HCT116 (cell line): ENCODE measurements around the gene PIK3R4. TPM values are rescaled to one million over a fixed set of nuclear protein-coding genes. Genes with fewer than 3 reads are reported as not detected.

Experiments
- ATAC-seq: fragments of 200-7000 bp; cut with Tn5 transposase; 2 replicates; pipeline ENCODE4 v1.9.1; 2020; ENCODE audit warnings: mild to moderate bottlenecking, moderate library complexity
- BruUV-seq: library from RNA; stranded (reverse); fragments of 400-500 nt; replicated peaks from 2 replicates; lab custom pipeline; 2021; lab: Mats Ljungman, UMichigan
- CTCF ChIA-PET: fragments of 300-600 bp; sonication (Branson Sonifier 250); formaldehyde crosslinking; loops from one replicate; lab custom pipeline; 2021; ENCODE audit warnings: antibody characterized with exemption; lab: Charles Lee
- POLR2A ChIA-PET: fragments of 300-600, 350-600 bp; sonication (Branson Sonifier 250); formaldehyde crosslinking; loops from one replicate; lab custom pipeline; 2021; ENCODE audit warnings: antibody characterized with exemption; lab: Charles Lee
- RAD21 ChIA-PET, 2 experiments: fragments of 300-600 bp; sonication (Branson Sonifier 250); formaldehyde crosslinking; loops; one replicate each; lab custom pipeline; 2023; ENCODE audit warnings: low total read pairs in 2 of 2; ENCODE audit not compliant: uncharacterized antibody in 2 of 2, unreplicated experiment in 2 of 2, low non-redundant PET in 1 of 2; lab: Charles Lee
- DNase-seq: peaks from one replicate; pipeline ENCODE4 v3.0.0-alpha.2; 2010; ENCODE audit warnings: low read depth, low spot score
- H2AFZ ChIP-seq: fragments of 200-600 bp; shearing (Covaris generic), sonication (generic); 2 replicates; pipeline ENCODE4 v1.6.1; 2017; ENCODE audit warnings: low read depth, mixed run types, mixed read lengths, antibody characterized with exemption, low read length; ENCODE audit not compliant: poor library complexity, severe bottlenecking
- H3K27ac ChIP-seq: 2 replicates; pipeline ENCODE4 v1.5.1; 2012; ENCODE audit warnings: low read depth, low read length
- H3K27me3 ChIP-seq: fragments of 200-600 bp; sonication (generic); 2 replicates; pipeline ENCODE4 v1.6.1; 2016; ENCODE audit warnings: mixed run types, low read length, mixed read lengths; ENCODE audit not compliant: insufficient read depth
- H3K36me3 ChIP-seq, 2 experiments: fragments of 200-500 bp in 1 of 2; fragments of 200-600 bp in 1 of 2; sonication (Bioruptor generic) in 1 of 2; sonication (generic) in 1 of 2; 2 replicates each; pipeline versions ENCODE4 v1.5.1 to v1.6.1; 2014 to 2016; ENCODE audit warnings: low read length in 2 of 2, inconsistent platforms in 1 of 2, mixed read lengths in 1 of 2, mixed run types in 1 of 2; ENCODE audit not compliant: insufficient read depth in 2 of 2, control insufficient read depth in 1 of 2
- H3K4me1 ChIP-seq, 2 experiments: fragments of 200-600 bp in 1 of 2; sonication (generic) in 1 of 2; 2 replicates each; pipeline versions ENCODE4 v1.5.1 to v1.6.1; 2012 to 2017; ENCODE audit warnings: low read length in 2 of 2, inconsistent platforms in 1 of 2, mild to moderate bottlenecking in 1 of 2, mixed read lengths in 1 of 2, mixed run types in 1 of 2, moderate library complexity in 1 of 2; ENCODE audit not compliant: insufficient read depth in 2 of 2, control insufficient read depth in 1 of 2
- H3K4me2 ChIP-seq: fragments of 200-600 bp; sonication (generic); 2 replicates; pipeline ENCODE4 v1.6.1; 2017; ENCODE audit warnings: mixed run types, low read length, mixed read lengths
- H3K4me3 ChIP-seq, 2 experiments: fragments of 200-600 bp in 1 of 2; sonication (generic) in 1 of 2; replicated peaks in 1 of 2; 2 replicates each; pipeline ENCODE4 v1.5.1; 2011 to 2016; ENCODE audit warnings: low read length in 2 of 2, control low read depth in 1 of 2, low read depth in 1 of 2, mild to moderate bottlenecking in 1 of 2, mixed read lengths in 1 of 2, mixed run types in 1 of 2
- H3K79me2 ChIP-seq: fragments of 200-600 bp; sonication (generic); 2 replicates; pipeline ENCODE4 v1.6.1; 2017; ENCODE audit warnings: mild to moderate bottlenecking, mixed run types, low read length, moderate library complexity, mixed read lengths; ENCODE audit not compliant: insufficient read depth
- H3K9ac ChIP-seq: fragments of 200-600 bp; sonication (generic); 2 replicates; pipeline ENCODE4 v1.6.1; 2016; ENCODE audit warnings: low read length, mixed read lengths
- H3K9me2 ChIP-seq: fragments of 200-600 bp; sonication (generic), shearing (Covaris generic); 2 replicates; pipeline ENCODE4 v1.6.1; 2017; ENCODE audit warnings: mixed run types, mild to moderate bottlenecking, moderate library complexity; ENCODE audit not compliant: insufficient read depth
- H3K9me3 ChIP-seq, 2 experiments: fragments of 200-500 bp in 1 of 2; fragments of 200-600 bp in 1 of 2; sonication (Bioruptor generic) in 1 of 2; sonication (generic) in 1 of 2; 2 replicates each; pipeline ENCODE4 v1.6.1; 2014 to 2017; ENCODE audit warnings: low read length in 2 of 2, mixed read lengths in 2 of 2, inconsistent platforms in 1 of 2, low read depth in 1 of 2, mild to moderate bottlenecking in 1 of 2, mixed run types in 1 of 2, moderate library complexity in 1 of 2; ENCODE audit not compliant: control insufficient read depth in 1 of 2, insufficient read depth in 1 of 2
- H4K20me1 ChIP-seq: fragments of 200-600 bp; sonication (generic), shearing (Covaris generic); 2 replicates; pipeline ENCODE4 v1.6.1; 2017; ENCODE audit warnings: mixed run types, mild to moderate bottlenecking, moderate library complexity; ENCODE audit not compliant: insufficient read depth
- ELF1 ChIP-seq: IDR thresholded peaks from 2 replicates; pipeline ENCODE4 v1.6.1; 2012; ENCODE audit warnings: low read depth, borderline replicate concordance
- EZH2phosphoT487 ChIP-seq: fragments of 200-600 bp; IDR thresholded peaks from 2 replicates; pipeline ENCODE4 v1.6.1; 2018; ENCODE audit warnings: antibody characterized with exemption, borderline replicate concordance
- FOSL1 ChIP-seq: IDR thresholded peaks from 2 replicates; pipeline ENCODE4 v1.6.1; 2012; ENCODE audit warnings: low read depth
- JUND ChIP-seq: IDR thresholded peaks from 2 replicates; pipeline ENCODE4 v1.6.1; 2012
- POLR2A ChIP-seq: IDR thresholded peaks from 2 replicates; pipeline ENCODE4 v1.7.0; 2011; ENCODE audit warnings: borderline replicate concordance; ENCODE audit not compliant: insufficient read depth, insufficient read length; ENCODE audit errors: extremely low read depth
- POLR2AphosphoS5 ChIP-seq: IDR thresholded peaks from 2 replicates; pipeline ENCODE4 v1.6.1; 2011; ENCODE audit warnings: mild to moderate bottlenecking, low read depth, low read length, moderate library complexity
- SP1 ChIP-seq: IDR thresholded peaks from 2 replicates; pipeline ENCODE4 v1.6.1; 2012; ENCODE audit warnings: low read depth
- SRF ChIP-seq: IDR thresholded peaks from 2 replicates; pipeline ENCODE4 v1.6.1; 2012; ENCODE audit warnings: low read depth
- TCF7L2 ChIP-seq: IDR thresholded peaks from 2 replicates; pipeline ENCODE4 v1.7.0; 2011; ENCODE audit warnings: borderline replicate concordance, inconsistent platforms; ENCODE audit not compliant: insufficient read depth, insufficient read length; ENCODE audit errors: extremely low read depth
- YY1 ChIP-seq: IDR thresholded peaks from 2 replicates; pipeline ENCODE4 v1.6.1; 2011; ENCODE audit warnings: low read length, low read depth, moderate library complexity, mild to moderate bottlenecking; ENCODE audit not compliant: insufficient replicate concordance; ENCODE audit errors: extremely low read depth
- ZFX ChIP-seq: fragments of 450-650 bp; IDR thresholded peaks from 2 replicates; pipeline ENCODE4 v1.6.1; 2017
- ZNF274 ChIP-seq: fragments of 200-500 bp; sonication (Bioruptor generic); IDR thresholded peaks from 2 replicates; pipeline ENCODE4 v1.6.1; 2014; ENCODE audit warnings: mild to moderate bottlenecking, low read depth, low read length, inconsistent platforms
- intact Hi-C: fragments of 100-400 bp; cut with micrococcal nuclease; formaldehyde crosslinking; loops from 2 replicates; pipeline ENCODE4 v1.10.0; 2022
- total RNA-seq: library from RNA; stranded (reverse); gene quantifications from one replicate; pipeline ENCODE4 v1.2.1, GENCODE V29; 2021; ENCODE audit not compliant: unreplicated experiment
- TF ChIP-seq, protein P1 (sequence below), 3 experiments: fragments of 200-600 bp in 1 of 3; sonication (generic) in 1 of 3; IDR thresholded peaks in 2 of 3; conservative IDR thresholded peaks in 1 of 3; 2 replicates each; pipeline ENCODE4 v1.5.1; 2012 to 2017; ENCODE audit warnings: low read depth in 2 of 3, low read length in 2 of 3, antibody characterized with exemption in 1 of 3, borderline replicate concordance in 1 of 3, control low read depth in 1 of 3, mild to moderate bottlenecking in 1 of 3, mixed read lengths in 1 of 3, mixed run types in 1 of 3, moderate library complexity in 1 of 3; ENCODE audit not compliant: insufficient read depth in 1 of 3
- TF ChIP-seq, protein P2 (sequence below): IDR thresholded peaks from 2 replicates; pipeline ENCODE4 v1.6.1; 2012
- TF ChIP-seq, protein P3 (sequence below): IDR thresholded peaks from 2 replicates; pipeline ENCODE4 v1.6.1; 2012; ENCODE audit warnings: low read depth

PIK3R4 gene
- total RNA-seq, 1 experiment from 2014 or later: 23.5 TPM

DNA sequence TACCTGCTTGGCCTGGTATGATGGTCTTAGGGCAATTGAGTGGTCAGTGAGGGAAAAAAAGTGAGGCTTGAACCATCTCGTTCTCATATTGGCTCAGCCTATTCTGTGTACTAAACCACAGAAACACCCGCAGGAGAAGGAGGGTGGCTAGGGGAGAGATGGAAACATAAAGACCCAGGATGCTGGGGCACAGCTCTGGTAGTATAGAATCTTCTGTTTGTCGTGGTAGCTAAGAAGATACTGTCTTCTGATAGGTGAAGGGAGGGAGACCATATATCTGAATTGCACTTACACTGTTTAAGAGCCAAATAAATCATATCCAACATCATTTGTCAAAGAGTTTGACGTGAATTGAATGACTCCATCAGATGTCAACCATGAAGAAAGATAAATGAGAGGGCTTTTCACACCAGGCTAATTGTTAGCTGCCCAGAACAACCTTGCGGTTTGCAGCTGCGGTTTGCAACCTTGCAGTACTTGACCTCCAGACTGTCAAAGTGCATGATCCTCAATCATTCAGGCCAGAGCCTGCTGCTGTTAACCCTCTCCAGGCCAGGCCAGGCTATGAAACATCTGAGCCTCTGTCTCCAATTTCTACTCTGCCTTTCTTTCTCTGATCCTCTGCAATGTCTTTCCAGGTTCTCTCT lies 40.9 kb upstream of the PIK3R4 start (continued):
- TF ChIP-seq, protein P1, sequence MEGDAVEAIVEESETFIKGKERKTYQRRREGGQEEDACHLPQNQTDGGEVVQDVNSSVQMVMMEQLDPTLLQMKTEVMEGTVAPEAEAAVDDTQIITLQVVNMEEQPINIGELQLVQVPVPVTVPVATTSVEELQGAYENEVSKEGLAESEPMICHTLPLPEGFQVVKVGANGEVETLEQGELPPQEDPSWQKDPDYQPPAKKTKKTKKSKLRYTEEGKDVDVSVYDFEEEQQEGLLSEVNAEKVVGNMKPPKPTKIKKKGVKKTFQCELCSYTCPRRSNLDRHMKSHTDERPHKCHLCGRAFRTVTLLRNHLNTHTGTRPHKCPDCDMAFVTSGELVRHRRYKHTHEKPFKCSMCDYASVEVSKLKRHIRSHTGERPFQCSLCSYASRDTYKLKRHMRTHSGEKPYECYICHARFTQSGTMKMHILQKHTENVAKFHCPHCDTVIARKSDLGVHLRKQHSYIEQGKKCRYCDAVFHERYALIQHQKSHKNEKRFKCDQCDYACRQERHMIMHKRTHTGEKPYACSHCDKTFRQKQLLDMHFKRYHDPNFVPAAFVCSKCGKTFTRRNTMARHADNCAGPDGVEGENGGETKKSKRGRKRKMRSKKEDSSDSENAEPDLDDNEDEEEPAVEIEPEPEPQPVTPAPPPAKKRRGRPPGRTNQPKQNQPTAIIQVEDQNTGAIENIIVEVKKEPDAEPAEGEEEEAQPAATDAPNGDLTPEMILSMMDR (IDR thresholded peaks at IDR 0.05 in 2 of 3, conservative IDR thresholded peaks at IDR 0.05 in 1 of 3; ENCODE audit: borderline replicate concordance in 1 of 3, insufficient read depth in 1 of 3, low read depth in 2 of 3, low read length in 2 of 3): no peak
- no peak for TF ChIP-seq POLR2A
- TF ChIP-seq FOSL1: no peak
- no peak for TF ChIP-seq EZH2phosphoT487
- TF ChIP-seq TCF7L2: no peak
- no peak for TF ChIP-seq ELF1
- TF ChIP-seq POLR2AphosphoS5: no peak
- no peak for TF ChIP-seq JUND
- TF ChIP-seq, protein P2, sequence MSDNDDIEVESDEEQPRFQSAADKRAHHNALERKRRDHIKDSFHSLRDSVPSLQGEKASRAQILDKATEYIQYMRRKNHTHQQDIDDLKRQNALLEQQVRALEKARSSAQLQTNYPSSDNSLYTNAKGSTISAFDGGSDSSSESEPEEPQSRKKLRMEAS: no peak
- no peak for TF ChIP-seq ZNF274

DNA sequence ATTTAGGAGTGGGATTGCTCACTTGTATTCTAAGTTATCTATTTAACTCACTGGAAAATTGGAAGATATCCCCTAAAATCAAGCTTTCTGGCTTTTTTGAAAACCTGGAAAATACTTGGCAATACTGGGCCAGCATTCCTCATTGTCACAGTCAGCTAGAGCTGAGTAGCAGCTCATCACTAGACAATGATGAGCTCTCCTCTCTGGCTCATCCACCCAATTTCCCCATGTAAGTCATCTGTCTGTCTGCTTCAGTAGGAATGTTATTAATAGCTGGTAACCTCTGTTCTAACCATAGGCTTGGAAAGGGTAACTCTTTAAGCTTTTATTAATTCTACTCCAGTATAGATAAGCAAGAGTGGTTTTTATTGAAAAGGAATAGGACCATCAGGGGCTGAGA lies 39.7 kb upstream of the PIK3R4 start:
- intact Hi-C loops: no loop called here
- Histone ChIP-seq H3K4me1 (no peaks in the 10 kb centered on the region), H2AFZ (no peak overlapping the region), H3K4me3 (no peak overlapping the region), H3K27ac (no peak overlapping the region), H3K9me2 (no peaks in the 10 kb centered on the region), H3K9me3 (no peaks in the 10 kb centered on the region), H4K20me1 (no peaks in the 10 kb centered on the region), H3K27me3 (peaks cover 12% of the 10 kb centered on the region; the same call in 1 of the 2 replicates), H3K9ac (no peak overlapping the region), H3K79me2 (no peaks in the 10 kb centered on the region), H3K36me3 (no peaks in the 10 kb centered on the region), H3K4me2 (no peak overlapping the region)
- ChIA-PET RAD21 (no interaction called here), CTCF (no interaction called here), POLR2A (no interaction called here)
- TF ChIP-seq SRF (no peak), SP1 (no peak), YY1 (no peak), ZFX (no peak)
- TF ChIP-seq, protein P3, sequence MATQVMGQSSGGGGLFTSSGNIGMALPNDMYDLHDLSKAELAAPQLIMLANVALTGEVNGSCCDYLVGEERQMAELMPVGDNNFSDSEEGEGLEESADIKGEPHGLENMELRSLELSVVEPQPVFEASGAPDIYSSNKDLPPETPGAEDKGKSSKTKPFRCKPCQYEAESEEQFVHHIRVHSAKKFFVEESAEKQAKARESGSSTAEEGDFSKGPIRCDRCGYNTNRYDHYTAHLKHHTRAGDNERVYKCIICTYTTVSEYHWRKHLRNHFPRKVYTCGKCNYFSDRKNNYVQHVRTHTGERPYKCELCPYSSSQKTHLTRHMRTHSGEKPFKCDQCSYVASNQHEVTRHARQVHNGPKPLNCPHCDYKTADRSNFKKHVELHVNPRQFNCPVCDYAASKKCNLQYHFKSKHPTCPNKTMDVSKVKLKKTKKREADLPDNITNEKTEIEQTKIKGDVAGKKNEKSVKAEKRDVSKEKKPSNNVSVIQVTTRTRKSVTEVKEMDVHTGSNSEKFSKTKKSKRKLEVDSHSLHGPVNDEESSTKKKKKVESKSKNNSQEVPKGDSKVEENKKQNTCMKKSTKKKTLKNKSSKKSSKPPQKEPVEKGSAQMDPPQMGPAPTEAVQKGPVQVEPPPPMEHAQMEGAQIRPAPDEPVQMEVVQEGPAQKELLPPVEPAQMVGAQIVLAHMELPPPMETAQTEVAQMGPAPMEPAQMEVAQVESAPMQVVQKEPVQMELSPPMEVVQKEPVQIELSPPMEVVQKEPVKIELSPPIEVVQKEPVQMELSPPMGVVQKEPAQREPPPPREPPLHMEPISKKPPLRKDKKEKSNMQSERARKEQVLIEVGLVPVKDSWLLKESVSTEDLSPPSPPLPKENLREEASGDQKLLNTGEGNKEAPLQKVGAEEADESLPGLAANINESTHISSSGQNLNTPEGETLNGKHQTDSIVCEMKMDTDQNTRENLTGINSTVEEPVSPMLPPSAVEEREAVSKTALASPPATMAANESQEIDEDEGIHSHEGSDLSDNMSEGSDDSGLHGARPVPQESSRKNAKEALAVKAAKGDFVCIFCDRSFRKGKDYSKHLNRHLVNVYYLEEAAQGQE: no peak
- DNase-seq (no peak), ATAC-seq (no peak)
- no TSS peak for BruUV-seq
